Liver (tissue), 9 donors: ENCODE data around the gene MAP4K2. TPM values are rescaled to one million over a fixed set of nuclear protein-coding genes. Genes with fewer than 3 reads are reported as not detected.

ENCODE experiments used
- DNase-seq: peaks from one replicate; pipeline ENCODE4 v3.0.0-alpha.2; 2017; ENCODE audit warnings: low spot score
- H3K27ac ChIP-seq, 2 donors: one replicate each; pipeline ENCODE4 v1.7.0; 2013; ENCODE audit warnings: inconsistent platforms in 2 of 2, low read length in 2 of 2, control low read depth in 1 of 2, low read depth in 1 of 2, mild to moderate bottlenecking in 1 of 2
- H3K27me3 ChIP-seq, 4 donors: one replicate each; pipeline versions ENCODE4 v1.6.1 to v1.7.0; 2013; ENCODE audit warnings: low read length in 3 of 4, inconsistent platforms in 1 of 4, mild to moderate bottlenecking in 1 of 4, moderate library complexity in 1 of 4; ENCODE audit not compliant: control insufficient read depth in 4 of 4, insufficient read depth in 4 of 4
- H3K36me3 ChIP-seq, 4 donors: one replicate each; pipeline versions ENCODE4 v1.6.1 to v1.7.0; 2013; ENCODE audit warnings: low read length in 3 of 4, mild to moderate bottlenecking in 3 of 4, low read depth in 1 of 4, moderate library complexity in 1 of 4; ENCODE audit not compliant: control insufficient read depth in 4 of 4, insufficient read depth in 3 of 4
- H3K4me1 ChIP-seq, 4 donors: one replicate each; pipeline versions ENCODE4 v1.6.1 to v1.7.0; 2013; ENCODE audit warnings: low read length in 3 of 4, mild to moderate bottlenecking in 3 of 4, moderate library complexity in 1 of 4; ENCODE audit not compliant: control insufficient read depth in 4 of 4, insufficient read depth in 4 of 4
- H3K4me3 ChIP-seq, 3 donors: one replicate each; pipeline versions ENCODE4 v1.6.1 to v1.7.0; 2013; ENCODE audit warnings: low read length in 3 of 3, control low read depth in 1 of 3, low read depth in 1 of 3, mild to moderate bottlenecking in 1 of 3
- H3K9ac ChIP-seq, 2 donors: one replicate each; pipeline ENCODE4 v1.7.0; 2013; ENCODE audit warnings: low read length in 2 of 2, mild to moderate bottlenecking in 2 of 2, moderate library complexity in 2 of 2, control low read depth in 1 of 2, low read depth in 1 of 2
- H3K9me3 ChIP-seq, 4 donors: one replicate each; pipeline versions ENCODE4 v1.6.1 to v1.7.0; 2013; ENCODE audit warnings: low read length in 3 of 4; ENCODE audit not compliant: control insufficient read depth in 4 of 4
- FOXA1 ChIP-seq: IDR thresholded peaks from 2 replicates; pipeline ENCODE4 v1.6.1; 2016; ENCODE audit warnings: antibody characterized with exemption
- FOXA2 ChIP-seq: IDR thresholded peaks from 2 replicates; pipeline ENCODE4 v1.6.1; 2016; ENCODE audit warnings: antibody characterized with exemption
- GABPA ChIP-seq, 2 donors: IDR thresholded peaks in 1 of 2; conservative IDR thresholded peaks in 1 of 2; 2 replicates each; pipeline ENCODE4 v1.6.1; 2016; ENCODE audit warnings: antibody characterized with exemption in 2 of 2, mild to moderate bottlenecking in 1 of 2, moderate library complexity in 1 of 2
- HNF4A ChIP-seq, 2 donors: conservative IDR thresholded peaks; 2 replicates each; pipeline ENCODE4 v1.6.1; 2016; ENCODE audit warnings: antibody characterized with exemption in 2 of 2, mild to moderate bottlenecking in 2 of 2
- HNF4G ChIP-seq: IDR thresholded peaks from 2 replicates; pipeline ENCODE4 v1.6.1; 2016; ENCODE audit warnings: antibody characterized with exemption
- JUND ChIP-seq, 2 donors: IDR thresholded peaks; 2 replicates each; pipeline ENCODE4 v1.6.1; 2016; ENCODE audit warnings: antibody characterized with exemption in 2 of 2
- MAX ChIP-seq: IDR thresholded peaks from 2 replicates; pipeline ENCODE4 v1.6.1; 2016; ENCODE audit warnings: antibody characterized with exemption
- NR2F2 ChIP-seq: IDR thresholded peaks from 2 replicates; pipeline ENCODE4 v1.6.1; 2016; ENCODE audit warnings: antibody characterized with exemption
- RAD21 ChIP-seq, 2 donors: IDR thresholded peaks; 2 replicates each; pipeline ENCODE4 v1.6.1; 2016; ENCODE audit warnings: antibody characterized with exemption in 2 of 2, mild to moderate bottlenecking in 2 of 2
- RXRA ChIP-seq, 2 donors: IDR thresholded peaks; 2 replicates each; pipeline ENCODE4 v1.6.1; 2017 to 2018; ENCODE audit warnings: antibody characterized with exemption in 2 of 2, mild to moderate bottlenecking in 1 of 2
- SP1 ChIP-seq: IDR thresholded peaks from 2 replicates; pipeline ENCODE4 v1.6.1; 2018; ENCODE audit warnings: antibody characterized with exemption, mild to moderate bottlenecking
- TAF1 ChIP-seq: conservative IDR thresholded peaks from 2 replicates; pipeline ENCODE4 v1.6.1; 2016; ENCODE audit warnings: antibody characterized with exemption, mild to moderate bottlenecking
- YY1 ChIP-seq: IDR thresholded peaks from 2 replicates; pipeline ENCODE4 v1.6.1; 2016; ENCODE audit warnings: antibody characterized with exemption, mild to moderate bottlenecking
- WGBS: extraction: QIAGEN DNeasy Blood & Tissue Kit; methylation state at CpG from one replicate; pipeline ENCODE4 v1.1.7; 2013; 5-methylcytosine and 5-hydroxymethylcytosine counted together
- polyA plus RNA-seq, 2 donors: library from polyadenylated mRNA; stranded (reverse) in 1 of 2; unstranded in 1 of 2; fragments of 200-250 nt in 1 of 2; fragments of >200 nt in 1 of 2; fragmentation: Nextera tagmentation in 1 of 2; extraction: Ambion mirVana in 1 of 2; gene quantifications; one replicate each; pipeline versions ENCODE4 v1.2.1 to v1.2.3, GENCODE V29; 2013 to 2015
- total RNA-seq, 2 donors: library from RNA; depleted of rRNA; stranded (reverse); fragments of >200 nt; gene quantifications; one replicate each; pipeline ENCODE4 v1.2.3, GENCODE V29; 2014
- TF ChIP-seq, protein P1 (sequence below): IDR thresholded peaks from 2 replicates; pipeline ENCODE4 v1.6.1; 2016; ENCODE audit warnings: antibody characterized with exemption
- TF ChIP-seq, protein P2 (sequence below): fragments of 150-350 bp; IDR thresholded peaks from 2 replicates; pipeline ENCODE4 v1.5.1; 2017; ENCODE audit warnings: improper control_type of control experiment, low read depth, low read length; ENCODE audit not compliant: missing input control
- donor health status: healthy.
- donor health status: healthy.
- donor health status: healthy.
- donor health status: healthy.
- donor health status: healthy.

The MAP4K2 gene
- total and polyA plus RNA-seq, 4 donors: 2.1 to 6.9 (median 3.5) TPM

- Histone ChIP-seq H3K4me1 (peaks cover 0 to 5% (median 2%) of the 10 kb centered on the region in 4 donors), H3K27ac (no peak overlapping the region), H3K27me3 (no peaks in the 10 kb centered on the region), H3K9ac (no peak overlapping the region), H3K36me3 (peaks cover 0 to 6% (median 1%) of the 10 kb centered on the region in 4 donors), H3K4me3 (no peak overlapping the region), H3K9me3 (no peaks in the 10 kb centered on the region)
- 91% methylated on average over 9 of the region's 9 CpGs for WGBS
- DNase-seq: no peak
- no peak for TF ChIP-seq GABPA (IDR thresholded peaks at IDR 0.05 in 1 of 2, conservative IDR thresholded peaks at IDR 0.05 in 1 of 2)
- TF ChIP-seq YY1: no peak
- no peak for TF ChIP-seq JUND (IDR thresholded peaks at IDR 0.05)
- TF ChIP-seq NR2F2: no peak
- no peak for TF ChIP-seq MAX
- no peak for TF ChIP-seq TAF1
- no peak for TF ChIP-seq HNF4A (conservative IDR thresholded peaks at IDR 0.05)
- no peak for TF ChIP-seq FOXA1
- TF ChIP-seq, protein P1, sequence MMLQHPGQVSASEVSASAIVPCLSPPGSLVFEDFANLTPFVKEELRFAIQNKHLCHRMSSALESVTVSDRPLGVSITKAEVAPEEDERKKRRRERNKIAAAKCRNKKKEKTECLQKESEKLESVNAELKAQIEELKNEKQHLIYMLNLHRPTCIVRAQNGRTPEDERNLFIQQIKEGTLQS: no peak
- TF ChIP-seq RAD21 (IDR thresholded peaks at IDR 0.05): no peak
- TF ChIP-seq FOXA2: no peak
- TF ChIP-seq RXRA (IDR thresholded peaks at IDR 0.05): no peak
- TF ChIP-seq, protein P2, sequence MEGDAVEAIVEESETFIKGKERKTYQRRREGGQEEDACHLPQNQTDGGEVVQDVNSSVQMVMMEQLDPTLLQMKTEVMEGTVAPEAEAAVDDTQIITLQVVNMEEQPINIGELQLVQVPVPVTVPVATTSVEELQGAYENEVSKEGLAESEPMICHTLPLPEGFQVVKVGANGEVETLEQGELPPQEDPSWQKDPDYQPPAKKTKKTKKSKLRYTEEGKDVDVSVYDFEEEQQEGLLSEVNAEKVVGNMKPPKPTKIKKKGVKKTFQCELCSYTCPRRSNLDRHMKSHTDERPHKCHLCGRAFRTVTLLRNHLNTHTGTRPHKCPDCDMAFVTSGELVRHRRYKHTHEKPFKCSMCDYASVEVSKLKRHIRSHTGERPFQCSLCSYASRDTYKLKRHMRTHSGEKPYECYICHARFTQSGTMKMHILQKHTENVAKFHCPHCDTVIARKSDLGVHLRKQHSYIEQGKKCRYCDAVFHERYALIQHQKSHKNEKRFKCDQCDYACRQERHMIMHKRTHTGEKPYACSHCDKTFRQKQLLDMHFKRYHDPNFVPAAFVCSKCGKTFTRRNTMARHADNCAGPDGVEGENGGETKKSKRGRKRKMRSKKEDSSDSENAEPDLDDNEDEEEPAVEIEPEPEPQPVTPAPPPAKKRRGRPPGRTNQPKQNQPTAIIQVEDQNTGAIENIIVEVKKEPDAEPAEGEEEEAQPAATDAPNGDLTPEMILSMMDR: no peak
- TF ChIP-seq HNF4G: no peak
Measured at GRCh38 chr11:64788321-64789215, 14.4 kb downstream of the MAP4K2 start.

GRCh38 chr11:64787526-64788320, 15.3 kb downstream of the MAP4K2 start:
- Histone ChIP-seq H3K4me1 (peaks cover 0 to 5% (median 2%) of the 10 kb centered on the region in 4 donors), H3K9ac (no peak overlapping the region), H3K36me3 (peaks cover 0 to 6% (median 1%) of the 10 kb centered on the region in 4 donors), H3K27me3 (no peaks in the 10 kb centered on the region), H3K9me3 (no peaks in the 10 kb centered on the region), H3K4me3 (no peak overlapping the region), H3K27ac (no peak overlapping the region)
- DNase-seq: peak; percentile 75
- peak; percentile 79 to 90 for TF ChIP-seq RAD21 (IDR thresholded peaks at IDR 0.05)
- TF ChIP-seq, protein P2: peak; percentile 63
- TF ChIP-seq SP1: no peak
- 41% methylated on average over 15 of the region's 15 CpGs for WGBS
